T-helper 1 cell (primary cell): ENCODE data around the gene VEZT.

Source experiments
- DNase-seq, 5 donors: peaks; one replicate each; pipeline ENCODE4 v3.0.0-alpha.2; 2012 to 2020

Gene VEZT

DNA sequence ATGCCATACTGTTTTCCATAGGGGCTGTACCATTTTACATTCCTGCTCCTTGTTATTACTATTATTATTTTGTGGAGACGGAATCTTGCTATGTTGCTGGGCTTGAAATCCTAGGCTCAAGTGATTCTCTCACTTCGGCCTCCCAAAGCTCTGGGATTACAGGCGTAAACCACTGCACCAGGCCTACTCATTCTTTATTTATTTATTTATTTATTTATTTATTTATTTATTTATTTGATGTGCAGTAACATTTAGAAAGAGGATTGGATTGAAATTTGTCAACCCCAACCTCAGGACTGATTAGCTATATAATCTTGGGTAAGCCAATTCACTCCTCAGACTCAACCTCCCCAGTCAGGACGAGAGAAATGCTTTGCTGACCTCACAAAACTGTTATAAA is 107.9 kb downstream of the VEZT start:
- DNase-seq, result no peak

DNA sequence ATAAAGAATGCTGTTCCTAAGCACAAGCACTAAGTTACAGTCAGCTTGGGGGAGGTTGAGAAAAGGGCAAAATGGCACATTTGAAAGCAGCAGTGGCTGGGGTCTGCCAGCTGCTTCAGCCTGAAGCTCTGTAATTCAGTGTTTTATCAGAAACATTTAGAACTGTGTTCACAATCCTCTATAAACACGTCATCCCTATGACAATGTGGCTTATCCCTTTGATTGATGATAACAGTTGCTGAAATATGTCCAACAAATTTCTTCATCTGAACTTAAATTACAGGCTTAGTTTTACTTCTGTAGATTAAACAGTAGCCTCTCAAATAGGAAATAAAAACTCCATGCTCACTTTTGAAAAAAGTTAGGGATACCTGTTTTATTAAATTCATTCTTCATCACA is 108.8 kb downstream of the VEZT start:
- no peak for DNase-seq

DNA sequence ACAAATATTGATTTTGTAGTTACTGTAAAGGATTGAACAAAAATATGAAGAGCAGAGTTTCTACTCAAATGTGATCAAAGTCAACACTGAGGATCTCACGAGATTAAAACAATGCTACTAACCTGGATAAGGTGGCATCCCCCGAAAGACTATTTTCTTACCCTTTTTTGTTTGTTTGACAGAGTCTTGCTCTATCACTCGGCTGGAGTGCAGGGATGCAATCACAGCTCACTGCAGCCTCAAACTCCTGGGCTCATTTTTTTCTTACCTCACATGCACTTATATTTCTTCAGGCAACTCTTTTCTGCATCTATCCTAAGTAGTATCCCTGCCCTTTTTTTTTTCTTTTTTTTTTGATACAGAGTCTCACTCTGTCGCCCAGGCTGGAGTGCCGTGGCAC is 109.2 kb downstream of the VEZT start:
- DNase-seq, result no peak

DNA sequence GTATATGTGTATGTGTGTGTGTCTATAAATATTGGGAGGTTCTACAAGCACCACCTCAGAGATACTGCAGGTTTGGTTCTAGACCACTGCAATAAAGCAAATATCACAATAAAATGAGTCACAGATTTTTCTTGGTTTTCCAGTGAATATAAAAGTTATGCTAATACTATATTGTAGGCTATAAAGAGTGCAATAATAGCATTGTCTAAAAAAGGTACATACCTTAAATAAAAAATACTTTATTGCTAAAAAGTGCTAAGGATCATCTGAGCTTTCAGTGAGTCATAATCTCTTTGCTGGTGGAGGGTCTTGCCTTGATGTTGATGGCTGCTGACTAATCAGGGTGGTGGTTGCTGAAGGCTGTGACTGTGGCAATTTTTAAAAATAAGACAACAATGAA is 111.1 kb downstream of the VEZT start:
- DNase-seq, result no peak

DNA sequence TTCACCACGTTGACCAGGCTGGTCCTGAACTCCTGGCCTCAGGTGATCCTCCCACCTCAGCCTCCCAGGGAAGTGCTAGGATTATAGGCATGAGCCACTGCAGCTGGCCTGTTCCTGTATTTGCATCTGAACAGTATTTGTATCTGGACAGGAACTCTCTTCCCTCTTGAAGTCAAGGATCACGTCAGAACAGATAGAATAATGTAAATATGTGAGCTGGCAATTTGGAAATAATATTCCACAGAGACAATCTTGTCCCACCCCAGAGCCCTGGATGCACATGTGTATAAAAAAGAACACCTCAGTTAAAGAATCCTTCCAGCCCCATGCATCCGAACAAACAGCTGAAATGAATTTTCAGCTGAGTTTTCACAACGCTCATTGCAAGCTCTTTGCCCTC is 118.3 kb downstream of the VEZT start:
- DNase-seq, result no peak

DNA sequence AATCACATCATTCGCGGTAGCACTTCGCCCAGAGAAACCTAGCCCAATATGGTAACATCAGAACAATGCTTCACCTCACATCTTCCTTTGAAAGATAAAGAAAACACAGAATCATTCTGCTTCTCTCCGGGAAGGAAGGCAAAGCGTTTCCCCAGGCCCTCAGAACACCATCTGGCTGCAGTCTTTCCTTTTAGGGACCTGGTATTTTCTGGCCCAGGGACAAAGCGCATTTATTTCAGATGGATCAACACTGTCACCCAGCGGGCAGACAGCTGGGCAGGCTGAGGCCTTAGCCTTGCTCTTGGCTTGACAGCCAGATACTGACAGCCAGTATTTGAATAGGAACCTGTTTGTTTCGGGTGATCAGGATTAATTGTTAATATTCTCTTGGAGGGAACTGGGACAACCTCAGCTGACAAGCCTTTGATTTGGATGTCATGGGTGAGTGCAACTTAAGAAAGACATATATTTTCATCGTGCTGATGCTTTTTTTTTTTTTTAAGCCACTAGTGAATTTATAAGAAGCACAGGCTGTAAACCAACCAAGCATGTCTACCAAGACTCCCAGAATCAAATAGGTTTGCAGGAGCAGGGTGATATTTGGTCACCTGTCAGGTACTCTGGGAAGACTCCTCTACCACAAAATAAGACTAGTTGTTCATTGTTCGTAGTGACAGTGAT is 118.9 kb downstream of the VEZT start:
- DNase-seq, result no peak

DNA sequence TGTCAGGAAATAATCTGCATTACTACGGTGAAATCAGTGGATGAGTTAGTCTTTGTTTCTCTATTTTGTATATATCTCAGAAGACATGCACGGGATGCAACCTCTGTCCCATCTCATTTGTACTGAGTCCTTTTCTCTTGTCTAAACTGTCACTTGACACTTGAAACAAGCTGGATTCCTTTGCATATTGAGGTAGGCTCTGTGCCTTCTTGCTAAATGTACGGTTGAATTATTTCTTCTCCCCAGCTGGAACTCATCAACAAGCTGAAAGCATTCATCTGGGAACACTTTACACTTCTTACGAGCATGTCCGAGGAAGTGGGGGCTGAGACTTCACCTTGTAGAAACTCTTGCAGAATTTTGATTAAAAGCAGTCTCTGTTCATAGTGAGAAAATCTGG is 119.5 kb downstream of the VEZT start:
- DNase-seq, result no peak

DNA sequence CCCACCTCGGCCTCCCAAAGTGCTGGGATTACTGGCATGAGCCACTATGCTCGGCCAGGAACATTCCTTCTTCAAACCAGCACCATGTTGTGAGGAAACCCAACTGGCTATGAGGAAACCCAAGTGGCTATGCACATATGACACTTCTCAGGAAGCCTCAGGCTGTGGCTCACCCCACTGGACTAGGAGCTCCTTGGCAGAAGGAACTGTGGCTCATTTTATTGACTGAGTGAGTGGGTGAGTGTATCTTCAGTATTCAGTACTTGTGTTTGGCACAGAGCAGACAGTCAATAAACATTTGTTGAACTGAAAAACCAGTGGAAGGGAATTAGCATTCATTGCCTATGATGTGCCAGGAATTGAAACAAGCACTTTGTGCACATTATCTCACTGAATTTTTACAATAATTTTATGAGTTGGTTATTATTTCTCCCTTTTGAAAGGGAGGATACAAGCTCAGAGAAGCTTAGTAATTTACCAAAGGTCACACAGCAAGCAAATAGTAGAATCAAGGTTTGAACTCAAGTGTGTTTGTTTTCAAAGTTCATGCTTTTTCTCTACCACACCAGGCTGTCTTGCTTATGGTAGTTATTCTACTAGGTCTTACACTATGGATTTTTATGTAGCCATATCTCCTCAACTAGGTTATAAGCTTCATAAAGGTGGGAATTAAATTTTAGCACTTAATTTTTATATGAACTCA is 121.6 kb downstream of the VEZT start:
- DNase-seq, result no peak

DNA sequence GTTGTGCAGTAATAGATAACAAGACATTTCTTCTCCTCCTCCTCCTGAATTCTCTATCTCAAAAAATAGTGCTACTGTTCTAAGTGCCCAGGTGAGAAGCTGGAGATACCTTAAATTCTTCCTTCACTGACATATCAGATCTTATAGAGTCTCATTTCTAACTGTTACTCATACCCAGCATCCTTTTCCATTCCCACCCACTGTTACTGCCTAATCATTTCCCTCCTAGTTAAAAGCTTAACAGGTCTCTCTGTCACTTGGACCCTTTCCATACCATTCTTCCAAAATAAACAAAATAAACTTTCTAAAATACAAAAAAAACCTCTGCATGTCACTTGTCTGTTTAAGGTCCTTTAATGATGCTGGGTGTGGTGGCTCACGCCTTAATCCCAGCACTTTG is 124.4 kb downstream of the VEZT start:
- no peak for DNase-seq

DNA sequence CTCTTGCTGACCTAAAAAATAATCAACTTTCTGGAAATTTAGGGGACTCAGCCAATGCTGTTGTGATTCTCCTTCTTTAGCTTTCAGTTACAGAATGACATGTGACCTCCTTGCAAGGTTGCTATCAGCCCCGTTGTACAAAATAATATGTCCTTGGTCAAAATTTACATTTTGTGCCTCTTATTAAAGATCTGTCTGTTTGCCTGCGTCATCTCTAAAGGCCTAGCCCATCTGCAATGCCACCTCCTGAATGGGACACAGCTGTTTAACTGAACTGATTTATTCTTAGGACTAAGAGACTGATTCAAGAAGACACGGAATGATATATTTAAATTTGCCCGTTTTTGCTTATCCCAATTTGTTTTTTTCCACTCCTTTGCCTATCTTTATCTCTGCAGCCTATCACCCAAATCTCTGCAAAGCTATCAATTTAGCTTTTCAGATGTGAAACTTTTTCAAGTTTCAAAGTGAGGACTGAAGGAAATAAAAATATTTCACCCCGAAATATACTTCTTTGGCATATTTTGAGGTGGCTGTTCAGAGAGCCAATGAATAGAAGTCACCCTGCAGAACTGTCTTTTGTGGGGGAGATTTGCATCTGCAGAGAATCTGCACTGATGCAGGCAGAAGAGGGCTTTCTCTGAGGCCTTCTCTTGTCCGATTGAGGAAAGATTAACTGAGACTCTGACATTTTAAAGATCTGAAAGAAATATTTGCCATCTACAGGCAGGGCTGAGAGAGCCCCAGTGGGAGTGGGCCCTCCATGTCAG is 126.0 kb downstream of the VEZT start:
- no peak for DNase-seq

DNA sequence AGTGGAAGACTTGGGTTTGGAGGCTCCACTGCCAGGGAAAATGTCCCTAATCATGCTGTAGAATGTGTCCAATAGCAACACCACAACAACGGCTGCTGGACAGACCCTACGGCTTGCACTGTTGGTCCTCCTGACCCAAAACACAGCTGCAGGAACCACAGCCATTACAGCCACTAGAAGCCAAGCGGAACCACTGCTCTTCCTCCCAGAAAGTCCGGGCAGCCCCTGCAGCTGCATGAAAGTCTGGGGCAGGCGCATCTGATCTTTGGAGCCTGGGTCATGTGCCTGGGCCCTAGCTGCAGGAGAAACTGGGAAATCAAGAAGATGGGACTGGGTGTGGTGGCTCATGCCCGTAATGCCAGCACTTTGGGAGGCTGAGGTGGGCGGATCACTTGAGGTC is 131.7 kb downstream of the VEZT start:
- DNase-seq, result no peak

DNA sequence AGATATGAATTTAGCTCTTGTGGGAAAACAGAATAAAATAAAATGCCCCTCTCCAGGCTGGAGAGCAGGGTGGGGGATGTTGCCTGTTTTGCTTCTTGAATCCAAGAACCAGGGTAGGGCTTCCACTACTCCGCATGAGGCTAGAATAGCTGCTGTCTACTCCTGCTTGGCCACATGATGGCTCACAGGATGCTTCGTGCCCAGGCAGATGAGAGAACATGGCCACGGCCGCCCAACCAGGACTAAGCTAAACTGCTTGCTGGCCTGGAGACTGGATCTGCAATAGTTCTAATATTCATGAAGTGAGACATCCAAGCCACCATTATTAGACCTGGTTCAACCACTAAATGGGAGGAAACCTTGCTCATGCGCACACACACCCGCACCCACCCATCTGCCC is 134.1 kb downstream of the VEZT start:
- no peak for DNase-seq
